ENCODE measurements around the gene NEUROG1.

GRCh38 chr5:135533794-135534193, 2.0 kb downstream of the NEUROG1 start:
- TF ChIP-seq CTCF (IDR thresholded peaks at IDR 0.05) = no peak
- TF ChIP-seq POLR2A (IDR thresholded peaks at IDR 0.05) = no peak

All from Peyer's patch (tissue), 4 donors.